ENCODE measurements around the gene BLMH.

Gene BLMH

DNA sequence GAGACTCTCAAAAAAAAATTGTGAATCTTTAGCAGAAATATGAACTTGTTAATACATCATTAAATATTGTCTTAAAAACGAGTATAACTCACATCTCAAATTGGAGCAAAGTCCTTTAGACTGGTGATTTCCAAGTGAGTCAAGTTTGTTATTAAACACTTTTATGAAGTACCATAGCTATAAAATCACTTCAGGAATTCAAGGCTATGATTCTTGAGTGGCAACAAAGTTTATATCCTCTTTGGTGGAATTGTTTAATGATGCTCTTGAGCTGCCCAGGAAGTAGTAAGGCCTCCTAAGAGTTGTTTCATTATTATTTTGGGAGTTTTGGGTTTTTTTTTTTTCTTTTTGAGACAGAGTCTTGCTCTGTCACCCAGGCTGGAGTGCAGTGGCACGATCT is 16.7 kb upstream of the BLMH start:
- DNase-seq = no peak

DNA sequence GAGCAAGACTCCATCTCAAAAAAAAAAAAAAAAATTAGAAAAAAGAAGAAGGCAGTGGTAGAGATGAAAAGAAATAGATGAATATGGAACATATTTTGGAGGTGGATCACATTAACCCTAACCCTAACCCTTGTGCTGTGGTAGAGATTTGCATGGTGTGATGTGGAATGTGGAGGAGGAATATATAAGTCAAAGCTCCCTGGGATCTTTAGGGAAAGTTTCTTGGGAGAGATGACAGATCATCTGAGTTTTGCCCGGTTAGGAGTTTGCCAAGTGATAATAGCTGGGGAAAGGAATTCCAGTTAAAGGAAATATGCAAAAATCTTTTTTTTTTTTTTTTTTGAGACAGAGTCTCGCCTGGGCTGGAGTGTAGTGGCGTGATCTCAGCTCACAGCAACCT is 13.0 kb upstream of the BLMH start:
- no peak for DNase-seq

DNA sequence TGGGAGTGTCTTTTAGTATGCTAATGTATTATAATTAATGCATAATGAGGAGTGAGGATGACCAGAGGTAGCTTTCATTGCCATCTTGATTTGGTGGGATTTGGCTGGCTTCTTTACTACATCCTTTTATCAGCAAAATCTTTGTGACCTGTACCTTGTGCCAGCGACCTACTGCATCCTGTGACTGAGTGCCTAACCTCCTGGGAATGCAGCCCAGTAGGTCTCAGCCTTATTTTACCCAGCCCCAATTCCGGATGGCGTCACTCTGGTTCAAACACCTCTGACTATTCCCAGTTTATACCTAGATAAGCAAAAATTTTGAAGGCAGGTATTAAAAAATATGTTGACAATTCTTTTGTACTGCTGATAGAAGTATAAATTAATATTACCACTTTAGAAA is 10.5 kb upstream of the BLMH start:
- no peak for DNase-seq

DNA sequence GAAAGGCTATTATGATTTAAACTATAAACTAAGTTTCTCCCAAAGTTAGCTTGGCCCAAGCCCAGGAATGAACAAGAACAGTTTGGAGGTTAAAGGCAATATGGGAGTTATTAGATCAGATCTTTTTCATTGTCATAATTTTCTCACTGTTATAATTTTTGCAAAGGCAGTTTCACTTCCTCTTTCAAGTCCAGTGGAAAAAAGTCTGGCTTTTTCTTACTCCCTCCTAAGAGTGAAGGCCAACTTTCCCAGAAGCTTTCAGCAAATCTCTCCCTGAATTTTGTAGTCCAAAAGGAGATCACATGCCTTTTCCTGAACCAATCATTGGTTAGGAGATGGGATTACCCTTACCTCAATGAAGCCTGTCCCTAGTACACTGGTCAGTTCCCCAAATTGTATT is 9.1 kb upstream of the BLMH start:
- DNase-seq = no peak

DNA sequence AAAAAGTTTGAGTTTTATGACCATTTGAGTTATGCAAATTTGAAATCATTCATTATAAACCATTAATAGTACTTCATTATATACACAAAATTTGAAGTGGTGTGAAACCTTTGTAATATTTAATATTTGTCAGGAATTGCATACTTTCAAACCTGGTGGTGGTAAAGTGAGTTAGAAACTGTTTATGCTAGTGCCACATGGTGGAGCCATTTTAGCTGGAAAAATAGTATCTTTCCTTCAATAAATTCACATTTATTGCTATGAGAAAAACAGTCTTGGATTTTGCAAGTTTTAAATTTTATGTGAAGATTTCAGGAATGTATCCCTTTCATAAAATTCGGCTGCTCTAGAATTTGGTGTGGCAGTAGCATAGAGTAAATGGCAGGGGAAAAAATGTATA is 7.3 kb upstream of the BLMH start:
- DNase-seq = no peak

DNA sequence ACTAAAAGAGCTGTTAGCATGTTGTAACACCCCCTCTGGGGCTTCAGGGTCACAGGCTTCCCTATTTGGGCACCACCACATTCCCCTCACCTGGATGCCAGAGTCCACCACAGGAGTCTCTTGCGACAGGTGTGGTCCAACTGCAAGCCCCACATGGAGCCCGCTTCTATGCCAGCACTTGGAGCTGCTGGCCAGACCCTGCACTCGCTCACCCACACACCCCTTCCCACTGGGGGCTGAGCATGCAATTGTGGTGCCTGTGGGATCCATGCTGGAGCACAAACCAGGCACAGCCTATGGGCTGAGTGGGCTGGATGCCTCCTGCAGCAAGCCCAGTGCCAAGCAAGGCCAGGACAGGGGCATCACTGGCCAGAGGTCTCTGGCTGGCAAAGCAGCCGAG is 6.0 kb upstream of the BLMH start:
- no peak for DNase-seq

DNA sequence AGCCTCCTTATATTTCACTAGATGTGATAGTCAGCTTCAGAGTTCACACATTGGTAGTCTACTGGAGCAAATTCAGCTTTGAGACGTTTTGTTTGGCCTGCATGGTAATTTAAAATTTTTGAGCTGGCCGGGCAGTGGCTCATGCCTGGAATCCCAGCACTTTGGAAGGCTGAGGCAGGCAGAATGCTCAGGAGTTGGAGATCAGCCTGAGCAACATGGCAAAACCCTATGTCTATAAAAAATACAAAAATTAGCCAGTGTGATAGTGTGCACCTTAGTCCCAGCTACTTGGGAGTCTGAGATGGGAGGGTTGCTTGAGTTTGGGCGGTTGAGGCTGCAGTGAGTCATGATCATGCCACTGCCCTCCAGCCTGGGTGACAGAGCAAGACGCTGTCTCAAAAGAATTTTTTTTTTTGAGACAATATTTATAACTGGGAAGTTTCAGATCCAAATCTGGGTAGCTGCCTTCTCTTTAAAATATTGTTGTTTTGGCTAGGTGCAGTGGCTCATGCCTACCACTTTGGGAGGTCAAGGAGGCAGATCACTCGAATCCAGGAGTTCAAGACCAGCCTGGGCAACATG is 4.8 kb upstream of the BLMH start:
- no peak for DNase-seq

DNA sequence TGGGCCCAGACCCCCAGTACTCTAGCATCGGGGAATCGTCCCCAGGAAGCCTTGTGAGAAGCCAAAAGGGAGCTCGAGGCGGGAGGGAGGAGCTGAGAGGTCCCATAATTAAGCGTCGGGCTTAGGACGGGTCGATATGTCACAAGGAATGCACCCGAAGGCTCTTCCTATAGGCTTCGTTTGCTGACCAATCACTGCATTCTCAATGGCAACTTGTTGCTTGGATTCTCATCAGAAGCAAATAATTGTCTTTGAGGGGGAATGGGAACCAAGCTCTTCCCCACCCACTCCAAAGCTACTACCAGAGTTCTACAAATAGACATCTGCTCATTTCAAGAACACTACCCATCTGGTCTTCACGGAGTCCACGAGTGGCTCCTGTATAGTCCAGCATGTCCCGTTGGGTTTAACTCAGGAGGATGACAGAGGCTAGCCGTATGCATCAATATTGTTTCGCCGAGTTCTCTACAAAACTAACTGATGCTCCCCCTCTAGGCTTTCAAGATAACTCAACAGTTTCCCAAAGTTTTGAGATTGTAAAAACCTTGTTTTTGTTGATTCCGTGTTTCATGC is 628 bp upstream of the BLMH start:
- no peak for DNase-seq

DNA sequence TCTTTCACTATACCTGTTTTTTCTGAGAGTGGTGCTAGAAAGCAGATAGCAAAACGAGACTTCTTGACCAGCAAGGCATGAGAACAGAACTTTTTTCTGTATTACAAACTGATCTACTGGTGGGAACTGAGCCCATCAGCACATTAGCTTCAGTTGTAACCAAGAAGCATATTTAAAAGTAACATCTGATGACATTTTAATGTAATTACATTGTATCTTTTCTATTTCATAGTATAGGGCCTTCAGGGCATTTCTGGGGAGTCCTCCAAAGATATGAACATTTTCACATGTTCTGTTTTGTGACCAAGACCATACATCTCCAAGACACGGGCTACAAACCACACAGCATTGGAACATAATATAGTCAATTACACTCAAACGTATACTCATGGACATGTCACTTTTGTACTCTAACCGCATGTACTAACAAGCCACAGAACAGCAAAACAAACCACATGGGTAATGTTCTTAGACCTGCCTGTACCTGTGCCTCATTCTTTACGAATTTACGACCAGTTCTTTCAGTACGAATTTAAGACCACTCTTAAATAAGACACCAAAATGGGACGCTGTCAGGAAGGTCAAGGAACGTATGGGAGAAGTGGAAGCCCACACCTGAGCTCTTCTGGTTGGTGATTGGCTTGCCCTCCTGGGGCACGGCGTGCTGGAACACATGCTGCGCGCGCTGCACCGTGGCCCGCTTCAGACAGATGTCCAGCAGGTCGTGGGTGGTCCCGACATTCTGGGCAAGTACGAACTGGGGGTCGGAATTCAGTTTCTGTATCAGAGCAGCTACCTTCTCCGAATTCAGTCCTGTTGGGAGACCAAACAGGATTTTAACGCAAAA is 825 bp downstream of the BLMH start:
- DNase-seq = no peak

DNA sequence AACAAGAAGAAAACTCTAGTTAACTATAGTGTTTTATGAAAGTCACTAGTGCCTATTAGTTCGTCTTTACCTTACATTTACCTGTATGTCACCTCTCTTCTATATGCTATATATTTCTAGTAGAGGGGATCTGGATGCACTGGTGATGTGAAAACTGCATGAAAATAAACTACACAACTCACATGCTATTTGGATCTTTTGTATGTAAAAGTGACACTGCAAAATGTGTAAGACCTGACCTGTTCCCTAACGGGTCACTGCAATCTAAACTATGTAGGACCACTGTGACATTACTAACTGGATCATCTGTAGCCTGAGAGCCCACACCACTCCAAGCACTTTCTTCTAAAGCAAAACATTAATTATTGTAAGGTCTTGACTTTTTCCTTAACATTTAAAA is 1.7 kb downstream of the BLMH start:
- DNase-seq = no peak

DNA sequence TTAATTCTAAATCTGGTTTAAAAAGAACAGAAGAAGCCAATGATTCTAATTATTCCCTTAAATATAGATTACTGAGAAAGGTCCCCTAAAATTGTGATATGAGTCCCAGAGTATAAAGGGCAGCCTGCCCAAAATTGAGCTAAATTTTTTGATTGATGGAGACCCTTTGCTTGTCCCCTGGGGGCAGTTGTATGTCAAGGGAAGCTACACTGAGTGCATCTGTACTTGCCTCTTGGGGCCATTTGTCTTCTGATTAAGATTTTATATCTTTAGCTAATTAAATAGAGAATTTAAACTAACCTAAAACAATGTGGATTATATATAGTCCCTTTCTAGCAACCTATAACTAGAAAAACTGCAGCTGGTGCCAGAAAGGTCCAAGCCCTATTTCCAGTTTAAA is 12.6 kb downstream of the BLMH start:
- DNase-seq = no peak

DNA sequence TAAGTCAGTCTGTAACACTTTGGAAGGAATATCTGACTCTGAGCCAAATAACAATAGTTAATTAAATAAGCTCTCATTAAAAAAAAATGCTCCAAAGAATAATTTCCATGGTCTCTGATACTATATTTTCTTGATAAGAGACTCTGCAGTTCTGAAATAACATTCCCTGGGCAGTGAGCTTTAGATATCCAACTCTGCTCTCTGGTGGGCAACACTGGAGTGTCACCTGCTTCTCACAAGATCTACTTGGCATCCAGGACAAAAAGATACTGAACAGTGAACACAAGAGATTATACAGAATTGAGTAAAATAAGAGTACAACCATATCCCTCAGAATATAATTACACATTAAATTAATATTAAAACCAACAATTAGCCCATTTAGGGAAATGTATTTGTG is 13.7 kb downstream of the BLMH start:
- no peak for DNase-seq

DNA sequence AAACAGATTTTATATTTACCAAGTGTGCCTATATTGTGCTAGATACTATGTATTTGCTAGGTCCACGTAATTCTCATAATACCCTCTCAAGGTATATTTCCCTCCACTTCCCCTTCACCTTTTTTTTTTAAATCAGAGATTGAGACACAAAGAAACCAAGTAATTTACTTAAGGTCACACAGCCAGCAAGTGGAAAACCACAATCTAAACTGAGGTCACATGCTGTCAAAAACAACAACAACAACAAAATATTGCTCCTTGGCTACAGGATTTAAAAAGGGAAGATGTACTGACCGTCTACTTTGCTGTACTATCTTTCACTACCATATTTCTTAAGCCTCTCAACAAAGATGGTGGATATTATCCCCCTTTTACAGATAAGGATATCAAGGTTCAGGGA is 15.8 kb downstream of the BLMH start:
- no peak for DNase-seq

DNA sequence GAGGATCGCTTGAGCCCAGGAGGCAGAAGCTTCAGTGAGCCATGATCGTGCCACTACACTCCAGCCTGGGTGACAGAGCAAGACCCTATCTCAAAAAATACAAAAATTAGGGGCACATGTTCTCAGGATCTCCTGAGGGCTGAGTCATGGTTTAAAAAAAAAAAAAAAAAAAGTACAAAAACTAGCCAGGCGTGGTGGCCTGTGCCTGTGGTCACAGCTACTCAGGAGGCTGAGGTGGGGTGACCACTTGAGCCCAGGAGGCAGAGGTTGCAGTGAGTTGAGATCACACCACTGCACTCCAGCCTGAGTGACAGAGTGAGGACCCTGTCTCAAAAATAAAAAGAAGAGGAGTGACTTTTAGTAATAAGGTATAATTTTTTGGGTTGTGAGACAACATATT is 16.9 kb downstream of the BLMH start:
- no peak for DNase-seq

DNA sequence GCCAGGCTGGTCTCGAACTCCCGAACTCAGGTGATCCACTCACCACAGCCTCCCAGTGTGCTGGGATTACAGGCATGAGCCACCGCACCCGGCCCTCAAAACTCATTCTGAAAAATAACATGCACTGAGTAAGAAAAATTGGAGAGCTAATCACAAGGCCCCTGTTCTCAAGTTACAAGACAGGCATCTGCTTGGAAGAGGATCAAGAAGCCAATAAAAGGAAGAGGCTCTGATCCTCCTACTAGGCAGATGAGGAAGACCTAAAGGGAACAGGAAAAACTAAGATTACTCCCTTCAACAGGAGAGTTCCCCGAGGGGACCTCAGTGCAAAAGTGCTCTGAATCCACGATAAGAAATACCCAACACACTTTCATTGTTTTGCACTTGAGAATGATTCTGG is 18.4 kb downstream of the BLMH start:
- DNase-seq = no peak

DNA sequence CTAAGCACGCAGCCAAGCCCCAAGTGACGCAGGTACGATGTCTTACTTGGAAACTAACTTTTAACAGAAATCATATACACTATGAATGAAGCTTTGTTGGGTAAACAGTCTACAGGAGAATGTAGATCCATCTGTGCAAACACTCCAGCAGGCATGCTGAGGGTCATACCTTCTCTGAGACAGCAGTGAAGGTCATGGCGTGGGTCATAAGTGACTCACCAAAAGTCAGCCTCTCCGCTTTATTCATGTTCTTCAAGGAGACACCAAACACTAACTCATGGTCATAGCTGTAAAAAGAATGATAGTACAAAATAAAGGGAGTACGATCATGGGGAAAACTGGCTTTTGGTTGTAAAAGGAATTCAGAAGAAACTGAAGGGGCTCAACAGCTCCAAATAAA is 20.6 kb downstream of the BLMH start:
- DNase-seq = no peak

DNA sequence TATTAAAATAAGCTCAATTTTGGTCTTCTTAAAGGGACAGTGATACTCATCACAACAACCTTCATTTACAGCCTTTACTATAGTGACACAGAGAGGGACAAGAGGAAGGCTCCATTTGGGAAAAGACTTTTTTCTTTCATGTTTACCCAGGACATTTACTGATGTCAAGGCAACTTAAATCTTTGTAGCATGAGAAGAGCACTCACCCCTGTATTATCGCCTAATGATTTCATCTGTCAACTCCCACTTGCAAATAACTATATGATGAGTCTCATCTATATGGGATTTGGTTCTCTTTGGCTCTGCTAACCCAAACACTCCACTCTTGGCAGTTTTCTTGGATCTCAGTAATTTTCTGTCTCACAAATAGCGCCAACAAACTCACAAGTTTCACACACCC is 24.1 kb downstream of the BLMH start:
- no peak for DNase-seq

DNA sequence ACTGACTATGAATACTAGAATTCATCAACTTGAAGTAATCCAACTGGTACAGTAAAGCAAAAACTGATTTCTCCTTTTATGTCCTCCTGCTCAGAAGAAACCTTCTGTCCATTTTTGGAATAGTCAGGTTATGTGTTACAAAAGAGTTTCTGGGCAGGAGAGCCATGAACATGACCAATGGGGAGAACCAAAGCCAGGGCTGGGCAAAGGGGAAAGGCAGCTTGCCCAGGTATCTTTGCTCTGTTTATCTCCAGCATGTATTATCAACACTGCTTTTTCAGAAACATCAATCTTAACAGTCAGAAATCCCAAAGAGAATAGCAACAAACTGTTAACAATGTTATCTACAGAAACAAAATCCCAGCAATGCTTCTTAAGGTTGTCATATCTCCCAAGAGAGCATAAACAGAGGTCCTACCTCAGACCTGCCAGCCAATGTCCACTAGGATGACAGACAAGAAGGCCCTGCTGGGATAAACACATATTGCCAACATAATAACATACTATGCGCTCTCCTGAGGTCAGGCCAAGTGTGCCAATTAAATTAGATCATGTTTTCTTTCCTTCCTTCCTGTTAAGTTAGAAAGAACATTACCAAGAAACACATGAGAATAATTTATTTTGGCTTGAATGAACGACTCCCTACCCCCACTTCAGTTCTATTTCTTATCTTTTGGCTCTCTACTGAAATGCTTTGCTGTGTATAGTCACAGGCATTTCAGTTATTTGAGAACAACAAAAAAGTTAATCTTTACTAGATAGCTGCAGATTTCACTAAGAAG is 28.0 kb downstream of the BLMH start:
- no peak for DNase-seq

DNA sequence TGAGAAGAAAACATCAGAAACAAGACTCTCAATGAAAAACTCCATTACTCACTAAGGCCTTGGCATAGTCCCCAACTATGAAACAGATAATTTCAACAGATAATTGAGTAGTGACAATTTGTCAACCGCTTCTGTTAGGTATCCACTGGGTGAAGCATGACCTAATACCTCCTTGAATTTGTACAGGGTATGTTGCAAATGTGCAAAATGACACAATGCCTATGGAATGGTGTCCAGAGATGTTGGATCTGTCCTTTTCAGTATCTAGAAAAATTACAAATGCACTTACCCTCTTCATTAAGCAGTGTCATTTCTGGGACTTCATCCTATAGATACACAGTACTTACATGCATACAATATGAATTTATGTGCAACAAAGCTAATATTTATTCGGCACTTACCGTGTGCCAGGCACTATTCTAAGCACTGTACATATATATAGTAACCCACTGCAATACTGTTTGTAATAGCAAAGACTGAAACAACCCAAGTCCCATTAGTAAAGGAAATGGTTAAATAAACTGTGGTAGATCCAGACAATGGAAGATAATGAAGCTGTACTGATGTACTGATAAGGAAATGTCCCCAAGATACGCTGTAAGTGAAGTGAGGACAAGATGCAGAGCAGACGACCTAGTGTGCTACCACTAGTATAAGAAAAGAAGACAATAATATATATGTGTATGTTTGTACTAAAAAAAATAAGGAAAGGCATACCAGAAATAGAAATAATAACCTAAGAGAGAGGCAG is 34.8 kb downstream of the BLMH start:
- no peak for DNase-seq

DNA sequence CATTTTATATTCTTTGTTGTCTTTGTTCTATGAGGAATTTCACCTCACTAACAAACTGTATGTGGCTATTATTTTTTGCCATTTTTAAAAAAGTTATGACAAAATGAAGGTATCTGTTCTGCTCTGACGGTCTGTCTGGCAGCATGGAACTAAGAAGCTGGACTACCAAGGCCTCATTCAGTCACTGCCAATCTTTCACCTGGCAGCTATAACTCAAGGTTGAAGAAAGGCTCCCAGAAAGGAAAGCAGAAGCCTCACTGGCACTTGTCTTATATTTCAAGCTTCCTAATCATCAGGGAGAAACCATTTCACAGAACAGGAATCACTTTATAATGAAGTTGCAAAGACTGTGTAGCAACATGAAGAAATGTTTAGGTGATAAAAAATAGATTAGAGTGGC is 37.6 kb downstream of the BLMH start:
- no peak for DNase-seq

DNA sequence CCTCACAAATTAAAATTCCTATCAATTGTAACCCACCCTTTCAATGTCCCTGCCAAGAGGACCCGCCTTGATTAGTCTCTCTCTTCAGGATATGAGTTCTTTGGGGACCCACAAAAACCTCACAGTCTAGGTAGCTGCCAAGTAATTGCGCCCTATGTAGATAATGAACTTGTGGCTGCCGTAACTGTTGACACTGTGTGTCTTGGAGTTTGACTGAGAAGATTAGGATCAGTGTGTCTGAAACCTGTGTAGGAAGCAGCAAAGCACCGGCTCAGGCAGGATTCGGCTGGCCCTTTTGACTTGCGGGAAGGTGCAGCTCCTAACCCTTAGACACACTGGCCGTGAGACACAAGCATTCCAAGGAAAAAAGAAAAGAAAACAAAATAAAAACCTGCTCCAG is 38.4 kb downstream of the BLMH start:
- DNase-seq = no peak

DNA sequence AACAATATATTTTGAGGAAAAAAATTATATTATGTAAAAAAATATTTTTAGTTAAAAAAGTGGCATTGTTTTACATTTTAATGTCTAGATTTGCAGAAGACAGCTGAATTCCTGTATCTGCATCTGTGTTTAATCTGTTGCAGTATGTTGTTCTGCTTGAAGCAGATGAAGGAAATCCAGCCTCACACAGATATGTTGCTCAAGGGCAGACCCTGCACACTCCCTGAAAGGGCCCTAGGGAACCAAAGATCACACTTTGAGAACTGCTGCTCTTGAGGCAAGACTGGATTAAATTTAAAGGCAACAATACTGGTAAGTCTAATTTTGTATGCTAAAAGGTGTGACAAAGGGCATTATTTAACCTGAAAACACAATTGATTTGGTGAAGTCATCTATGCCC is 39.8 kb downstream of the BLMH start:
- no peak for DNase-seq

DNA sequence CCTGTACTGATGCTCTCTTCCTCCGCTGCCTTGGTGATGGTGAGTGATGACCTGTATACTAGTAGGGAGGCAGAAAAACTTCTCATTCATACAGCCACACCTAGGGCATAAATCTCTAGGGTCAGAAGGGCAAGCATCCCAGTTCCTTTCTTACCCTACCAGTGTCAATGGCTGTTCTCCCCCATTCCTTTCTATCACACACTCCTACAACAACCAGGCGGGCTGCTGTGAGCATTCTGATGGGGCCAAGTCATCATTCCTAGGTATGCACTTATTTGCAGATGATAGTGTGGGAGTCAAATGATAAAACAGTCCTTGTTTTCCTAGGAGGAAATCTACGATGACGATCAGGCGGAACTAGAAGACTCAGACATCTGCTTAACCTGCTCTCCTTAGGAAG is 42.3 kb downstream of the BLMH start:
- no peak for DNase-seq
